ENCODE results near the gene DLX2.
A peak's percentile ranks its signal among the peaks of the same experiment; 100 is the strongest.
"Not testable (repeated sequence)": the region's sequence is repeated elsewhere in the genome, so short reads cannot be mapped to it uniquely, and the experiment has no call there.

DLX2 gene

DNA sequence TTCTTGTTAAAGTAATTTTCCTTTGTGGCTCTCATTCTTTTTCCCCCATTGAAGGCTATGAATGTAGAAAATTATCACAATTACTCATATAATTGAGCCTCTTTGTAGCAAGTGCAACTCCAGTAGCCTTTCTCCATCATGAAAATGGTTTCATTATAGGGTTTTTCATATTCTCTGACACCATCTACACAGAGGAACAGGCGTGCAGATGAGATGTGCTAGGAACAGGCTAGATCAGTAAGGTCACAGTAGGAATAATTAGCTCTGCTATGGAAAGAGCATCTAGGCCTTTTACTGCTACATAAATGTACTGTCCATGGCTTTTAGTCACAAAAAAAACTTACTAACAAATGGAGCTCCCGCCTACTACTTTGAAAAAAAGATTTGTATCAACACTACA lies 30.0 kb downstream of the DLX2 start:
- DNase-seq (ENCODE audit: low read depth in 2 of 2): no peak
- no peak overlapping the region for H3K4me3 ChIP-seq (replicated peaks in 1 of 2; ENCODE audit: low read depth in 2 of 2, low read length in 2 of 2)
- TF ChIP-seq, protein P1, sequence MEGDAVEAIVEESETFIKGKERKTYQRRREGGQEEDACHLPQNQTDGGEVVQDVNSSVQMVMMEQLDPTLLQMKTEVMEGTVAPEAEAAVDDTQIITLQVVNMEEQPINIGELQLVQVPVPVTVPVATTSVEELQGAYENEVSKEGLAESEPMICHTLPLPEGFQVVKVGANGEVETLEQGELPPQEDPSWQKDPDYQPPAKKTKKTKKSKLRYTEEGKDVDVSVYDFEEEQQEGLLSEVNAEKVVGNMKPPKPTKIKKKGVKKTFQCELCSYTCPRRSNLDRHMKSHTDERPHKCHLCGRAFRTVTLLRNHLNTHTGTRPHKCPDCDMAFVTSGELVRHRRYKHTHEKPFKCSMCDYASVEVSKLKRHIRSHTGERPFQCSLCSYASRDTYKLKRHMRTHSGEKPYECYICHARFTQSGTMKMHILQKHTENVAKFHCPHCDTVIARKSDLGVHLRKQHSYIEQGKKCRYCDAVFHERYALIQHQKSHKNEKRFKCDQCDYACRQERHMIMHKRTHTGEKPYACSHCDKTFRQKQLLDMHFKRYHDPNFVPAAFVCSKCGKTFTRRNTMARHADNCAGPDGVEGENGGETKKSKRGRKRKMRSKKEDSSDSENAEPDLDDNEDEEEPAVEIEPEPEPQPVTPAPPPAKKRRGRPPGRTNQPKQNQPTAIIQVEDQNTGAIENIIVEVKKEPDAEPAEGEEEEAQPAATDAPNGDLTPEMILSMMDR (IDR thresholded peaks at IDR 0.05; ENCODE audit: low read depth, low read length): no peak

DNA sequence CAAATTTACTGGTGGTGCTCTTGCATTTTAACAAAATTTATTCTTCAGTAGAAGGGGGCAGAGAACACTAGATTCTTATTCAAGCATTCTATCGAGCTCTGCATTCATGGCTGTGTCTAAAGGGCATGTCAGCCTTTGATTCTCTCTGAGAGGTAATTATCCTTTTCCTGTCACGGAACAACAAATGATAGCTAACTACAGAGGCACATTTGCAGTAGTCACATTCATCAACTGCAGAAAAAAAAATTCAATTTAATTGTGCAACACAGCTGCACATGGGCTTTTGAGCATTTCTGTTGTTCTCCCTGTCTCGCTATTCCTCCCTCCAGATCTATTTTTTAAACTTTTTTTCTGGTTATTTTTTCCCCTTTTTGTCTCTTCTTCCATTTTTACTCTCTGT lies 30.4 kb downstream of the DLX2 start:
- DNase-seq (ENCODE audit: low read depth in 2 of 2): no peak
- TF ChIP-seq, protein P1 (IDR thresholded peaks at IDR 0.05; ENCODE audit: low read depth, low read length): no peak
- H3K4me3 ChIP-seq (replicated peaks in 1 of 2; ENCODE audit: low read depth in 2 of 2, low read length in 2 of 2): no peak overlapping the region

DNA sequence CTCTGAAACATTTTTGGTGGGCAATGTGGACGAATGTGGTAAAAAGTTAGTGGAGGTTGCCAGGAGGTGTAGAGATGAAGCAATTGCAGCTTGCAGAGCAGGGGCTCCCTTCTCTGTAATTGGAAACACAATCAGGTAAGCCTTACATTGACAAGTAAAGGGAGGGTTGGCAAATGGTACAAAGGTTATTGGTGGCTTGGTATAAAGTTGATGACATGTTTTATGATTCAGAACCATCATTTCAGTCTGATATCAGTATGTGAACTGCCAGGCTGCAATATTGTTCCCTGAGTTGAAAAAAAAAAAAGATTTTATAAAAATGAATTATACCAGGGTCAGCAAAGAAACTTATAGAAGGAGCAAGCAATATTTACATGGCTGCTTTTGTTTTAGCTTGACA lies 31.8 kb downstream of the DLX2 start:
- no peak for DNase-seq (ENCODE audit: low read depth in 2 of 2)
- no peak overlapping the region for H3K4me3 ChIP-seq (replicated peaks in 1 of 2; ENCODE audit: low read depth in 2 of 2, low read length in 2 of 2)
- TF ChIP-seq, protein P1 (IDR thresholded peaks at IDR 0.05; ENCODE audit: low read depth, low read length): no peak

DNA sequence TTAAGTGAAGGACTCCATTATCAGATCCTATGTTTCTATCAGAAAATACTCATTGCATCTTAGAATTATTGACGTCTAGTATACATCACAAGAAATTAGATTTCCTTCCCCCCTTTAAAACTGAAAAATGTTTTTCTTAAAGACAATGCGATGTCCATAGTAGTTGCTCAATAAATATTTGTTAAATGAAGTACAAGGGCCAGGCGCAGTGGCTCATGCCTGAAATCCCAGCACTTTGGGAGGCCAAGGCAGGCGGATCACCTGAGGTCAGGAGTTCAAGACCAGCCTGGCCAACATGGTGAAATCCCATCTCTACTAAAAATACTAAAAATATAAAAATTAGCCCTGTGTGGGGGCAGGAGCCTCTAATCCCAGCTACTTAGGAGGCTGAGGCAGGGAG lies 34.8 kb downstream of the DLX2 start:
- H3K4me3 ChIP-seq (replicated peaks in 1 of 2; ENCODE audit: low read depth in 2 of 2, low read length in 2 of 2); DNase-seq (ENCODE audit: low read depth in 2 of 2): not testable (repeated sequence)

DNA sequence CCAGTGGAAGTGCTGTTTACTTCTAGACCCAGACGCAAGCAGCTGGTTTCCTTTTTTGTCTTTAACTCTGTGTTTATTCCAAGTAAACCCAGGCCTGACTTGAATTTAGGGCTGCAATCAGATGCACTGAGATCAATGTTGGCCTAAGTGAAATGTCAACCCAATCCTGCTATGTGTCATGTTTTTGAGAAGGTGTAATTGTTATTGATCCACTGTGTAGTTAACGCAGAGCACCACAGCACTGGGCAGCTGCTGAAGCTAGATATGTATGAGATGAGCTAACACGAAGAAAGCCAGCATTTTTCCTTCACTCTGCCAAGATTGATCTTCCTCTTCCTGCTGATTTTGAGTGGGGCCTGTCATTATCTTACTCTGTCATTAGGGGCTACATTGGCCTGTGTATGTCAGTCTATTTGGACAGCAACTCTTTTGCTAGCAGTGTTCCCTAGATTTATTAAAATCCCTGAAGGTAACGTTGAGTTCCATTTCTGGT lies 36.3 kb downstream of the DLX2 start:
- no peak overlapping the region for H3K4me3 ChIP-seq (replicated peaks in 1 of 2; ENCODE audit: low read depth in 2 of 2, low read length in 2 of 2)
- TF ChIP-seq, protein P1 (IDR thresholded peaks at IDR 0.05; ENCODE audit: low read depth, low read length): no peak
- no peak for DNase-seq (ENCODE audit: low read depth in 2 of 2)

DNA sequence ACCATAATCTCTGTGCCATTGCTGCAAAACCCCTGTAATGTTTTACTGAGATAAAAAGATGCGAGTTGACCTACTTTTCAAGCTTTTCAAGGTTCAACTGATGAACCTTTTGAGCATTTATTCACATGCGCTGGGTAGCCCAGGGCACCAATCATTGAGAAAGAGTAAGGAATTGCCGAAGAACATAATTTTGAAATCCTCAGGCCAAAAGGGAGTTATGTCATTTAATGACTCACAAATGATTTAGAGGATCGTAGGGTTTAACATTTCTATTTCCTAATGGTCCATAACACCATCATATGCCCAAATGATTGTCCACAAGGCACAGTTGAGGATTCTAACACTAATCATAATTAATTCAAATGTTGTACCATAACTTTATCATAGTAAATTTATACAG lies 37.6 kb downstream of the DLX2 start:
- DNase-seq (ENCODE audit: low read depth in 2 of 2): peak in 1 of 2 donors; percentile 54
- TF ChIP-seq, protein P1 (IDR thresholded peaks at IDR 0.05; ENCODE audit: low read depth, low read length): no peak
- no peak overlapping the region for H3K4me3 ChIP-seq (replicated peaks in 1 of 2; ENCODE audit: low read depth in 2 of 2, low read length in 2 of 2)

DNA sequence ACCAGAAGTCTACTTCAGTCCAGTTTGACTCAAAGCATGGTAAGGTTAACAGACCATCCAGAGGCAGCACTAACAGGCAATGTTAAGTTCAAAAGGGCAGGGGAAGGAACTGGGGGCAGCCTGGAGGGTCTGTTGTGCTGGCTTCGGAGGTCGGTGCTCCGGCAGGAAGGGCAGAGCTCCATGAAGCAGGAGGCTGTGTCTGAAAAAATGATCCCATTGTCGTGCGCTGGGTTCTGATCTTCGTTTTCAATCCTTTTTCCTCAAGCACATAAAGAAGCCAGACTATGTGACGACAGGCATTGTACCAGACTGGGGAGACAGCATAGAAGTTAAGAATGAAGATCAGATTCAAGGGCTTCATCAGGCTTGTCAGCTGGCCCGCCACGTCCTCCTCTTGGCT lies 39.3 kb downstream of the DLX2 start:
- TF ChIP-seq, protein P1 (IDR thresholded peaks at IDR 0.05; ENCODE audit: low read depth, low read length): no peak
- H3K4me3 ChIP-seq (replicated peaks in 1 of 2; ENCODE audit: low read depth in 2 of 2, low read length in 2 of 2): no peak overlapping the region
- DNase-seq (ENCODE audit: low read depth in 2 of 2): no peak
